MV-4-11 (cell line): ENCODE measurements around the gene ACTN4.

ENCODE experiments used
- DNase-seq: peaks from one replicate; lab custom pipeline; 2025; lab: John Stamatoyannopoulos, UW

Gene ACTN4

GRCh38 chr19:38695832-38696728, 48.6 kb downstream of the ACTN4 start:
- no peak for DNase-seq

GRCh38 chr19:38696729-38697055, 49.2 kb downstream of the ACTN4 start:
- no peak for DNase-seq

GRCh38 chr19:38697197-38697596, 49.7 kb downstream of the ACTN4 start:
- DNase-seq = no peak

GRCh38 chr19:38697641-38698071, 50.2 kb downstream of the ACTN4 start:
- no peak for DNase-seq

GRCh38 chr19:38698225-38699026, 51.0 kb downstream of the ACTN4 start:
- DNase-seq = no peak

- no peak for DNase-seq
These were observed 51.5 kb downstream of the ACTN4 start for GRCh38 chr19:38699027-38699346.

- DNase-seq = no peak
These were observed 52.3 kb downstream of the ACTN4 start for GRCh38 chr19:38699647-38700349.

GRCh38 chr19:38700350-38700901, 53.0 kb downstream of the ACTN4 start:
- no peak for DNase-seq

- no peak for DNase-seq
These were observed 53.5 kb downstream of the ACTN4 start for GRCh38 chr19:38700902-38701454.

GRCh38 chr19:38701455-38702063, 54.1 kb downstream of the ACTN4 start:
- no peak for DNase-seq

- DNase-seq = no peak
These were observed 54.8 kb downstream of the ACTN4 start for GRCh38 chr19:38702278-38702677.

GRCh38 chr19:38703509-38703908, 56.1 kb downstream of the ACTN4 start:
- DNase-seq = no peak

GRCh38 chr19:38704488-38705026, 57.1 kb downstream of the ACTN4 start:
- DNase-seq = no peak

- no peak for DNase-seq
These were observed 58.0 kb downstream of the ACTN4 start for GRCh38 chr19:38705197-38706019.

GRCh38 chr19:38706792-38707511, 59.5 kb downstream of the ACTN4 start:
- DNase-seq = peak; percentile 65

GRCh38 chr19:38707512-38708114, 60.2 kb downstream of the ACTN4 start:
- DNase-seq = peak; percentile 48

- no peak for DNase-seq
These were observed 61.1 kb downstream of the ACTN4 start for GRCh38 chr19:38708413-38709024.

- no peak for DNase-seq
These were observed 61.7 kb downstream of the ACTN4 start for GRCh38 chr19:38709119-38709518.
